ENCODE data around the gene GRID1.

The GRID1 gene

GRCh38 chr10:85764108-85764507 is 602.5 kb downstream of the GRID1 start:
- Histone ChIP-seq H3K27me3 (ENCODE audit: insufficient read depth, low read length) (no peaks in the 10 kb centered on the region), H3K9me2 (ENCODE audit: low read depth, low read length) (no peaks in the 10 kb centered on the region), H3K4me2 (ENCODE audit: low read length) (no peak overlapping the region), H3K79me2 (ENCODE audit: insufficient read depth, low read length) (no peaks in the 10 kb centered on the region), H3F3A (ENCODE audit: insufficient read depth, low read length) (no peaks in the 10 kb centered on the region), H4K20me1 (ENCODE audit: insufficient read depth, low read length) (no peaks in the 10 kb centered on the region), H3K4me1 (ENCODE audit: insufficient read depth, low read length, severe bottlenecking) (no peaks in the 10 kb centered on the region), H3K9ac (ENCODE audit: low read length) (no peak overlapping the region), H3K9me3 (ENCODE audit: low read length) (no peaks in the 10 kb centered on the region), H3K4me3 (ENCODE audit: low read depth, low read length, poor library complexity, severe bottlenecking) (no peak overlapping the region), H3K36me3 (ENCODE audit: insufficient read depth, low read length) (no peaks in the 10 kb centered on the region), H3K27ac (ENCODE audit: low read depth, low read length, poor library complexity, severe bottlenecking) (no peak overlapping the region), H2AFZ (ENCODE audit: low read length) (no peak overlapping the region)
- no peak for TF ChIP-seq EZH2 (IDR thresholded peaks at IDR 0.05; ENCODE audit: borderline replicate concordance, low read length)
- no peak for TF ChIP-seq CTCF (IDR thresholded peaks at IDR 0.05; ENCODE audit: low read length)

- H3K79me2 ChIP-seq (ENCODE audit: insufficient read depth, low read length): no peaks in the 10 kb centered on the region
- no peaks in the 10 kb centered on the region for H3K9me2 ChIP-seq (ENCODE audit: low read depth, low read length)
- H3K4me1 ChIP-seq (ENCODE audit: insufficient read depth, low read length, severe bottlenecking): no peaks in the 10 kb centered on the region
- H3K4me3 ChIP-seq (ENCODE audit: low read depth, low read length, poor library complexity, severe bottlenecking): no peak overlapping the region
- H3K27me3 ChIP-seq (ENCODE audit: insufficient read depth, low read length): no peaks in the 10 kb centered on the region
- no peaks in the 10 kb centered on the region for H4K20me1 ChIP-seq (ENCODE audit: insufficient read depth, low read length)
- no peak overlapping the region for H2AFZ ChIP-seq (ENCODE audit: low read length)
- no peaks in the 10 kb centered on the region for H3K9me3 ChIP-seq (ENCODE audit: low read length)
- no peaks in the 10 kb centered on the region for H3F3A ChIP-seq (ENCODE audit: insufficient read depth, low read length)
- H3K9ac ChIP-seq (ENCODE audit: low read length): no peak overlapping the region
- no peak for TF ChIP-seq CTCF (IDR thresholded peaks at IDR 0.05; ENCODE audit: low read length)
- TF ChIP-seq EZH2 (IDR thresholded peaks at IDR 0.05; ENCODE audit: borderline replicate concordance, low read length): no peak
- H3K4me2 ChIP-seq (ENCODE audit: low read length): no peak overlapping the region
- no peak overlapping the region for H3K27ac ChIP-seq (ENCODE audit: low read depth, low read length, poor library complexity, severe bottlenecking)
- H3K36me3 ChIP-seq (ENCODE audit: insufficient read depth, low read length): no peaks in the 10 kb centered on the region
Observed at GRCh38 chr10:85761906-85762445, 604.6 kb downstream of the GRID1 start.

GRCh38 chr10:85741626-85742300 is 624.8 kb downstream of the GRID1 start:
- no peaks in the 10 kb centered on the region for H3K9me3 ChIP-seq (ENCODE audit: low read length)
- H3K79me2 ChIP-seq (ENCODE audit: insufficient read depth, low read length): no peaks in the 10 kb centered on the region
- H3K4me1 ChIP-seq (ENCODE audit: insufficient read depth, low read length, severe bottlenecking): no peaks in the 10 kb centered on the region
- H3K4me2 ChIP-seq (ENCODE audit: low read length): no peak overlapping the region
- H3K9ac ChIP-seq (ENCODE audit: low read length): no peak overlapping the region
- H3K27me3 ChIP-seq (ENCODE audit: insufficient read depth, low read length): no peaks in the 10 kb centered on the region
- no peaks in the 10 kb centered on the region for H3F3A ChIP-seq (ENCODE audit: insufficient read depth, low read length)
- TF ChIP-seq CTCF (IDR thresholded peaks at IDR 0.05; ENCODE audit: low read length) (no peak), EZH2 (IDR thresholded peaks at IDR 0.05; ENCODE audit: borderline replicate concordance, low read length) (no peak)
- H2AFZ ChIP-seq (ENCODE audit: low read length): no peak overlapping the region
- no peak overlapping the region for H3K27ac ChIP-seq (ENCODE audit: low read depth, low read length, poor library complexity, severe bottlenecking)
- no peak overlapping the region for H3K4me3 ChIP-seq (ENCODE audit: low read depth, low read length, poor library complexity, severe bottlenecking)
- H4K20me1 ChIP-seq (ENCODE audit: insufficient read depth, low read length): no peaks in the 10 kb centered on the region
- no peaks in the 10 kb centered on the region for H3K36me3 ChIP-seq (ENCODE audit: insufficient read depth, low read length)
- no peaks in the 10 kb centered on the region for H3K9me2 ChIP-seq (ENCODE audit: low read depth, low read length)
